ENCODE results near the gene PDC. TPM values are rescaled to one million over a fixed set of nuclear protein-coding genes. Genes with fewer than 3 reads are reported as not detected.
"Not testable (repeated sequence)": the region's sequence is repeated elsewhere in the genome, so short reads cannot be mapped to it uniquely, and the experiment has no call there.

PDC gene
- total and polyA plus RNA-seq, 11 donors, result not detected

DNA sequence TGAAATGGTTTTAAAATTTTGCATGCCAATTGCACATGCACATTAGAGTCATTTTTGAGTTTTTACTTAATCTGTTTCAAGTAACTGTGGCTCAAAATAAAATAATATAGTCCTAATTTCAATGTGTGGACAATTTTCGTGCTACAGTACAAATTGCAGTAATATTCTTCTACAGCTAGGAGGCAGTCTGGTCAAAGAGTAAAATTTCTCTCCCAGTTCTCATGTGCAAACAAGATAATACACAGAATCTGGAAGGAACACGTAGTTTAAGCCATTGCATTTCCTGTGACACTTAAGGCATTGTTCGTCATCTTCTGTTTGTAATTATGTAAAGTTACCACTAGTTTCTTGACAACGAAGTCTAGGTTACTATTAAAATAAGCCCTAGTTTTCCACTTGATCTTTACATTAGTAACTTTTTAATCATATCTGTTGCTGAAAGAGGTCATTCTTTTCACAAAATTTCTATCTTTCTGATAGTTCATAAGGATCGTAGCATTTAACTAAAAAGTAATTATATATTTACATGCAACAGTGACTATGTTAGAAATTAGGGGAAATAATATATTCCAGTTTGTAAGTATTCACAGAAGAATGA, 56.4 kb downstream of the PDC start:
- peaks cover 0 to 96% (median 71%) of the 10 kb centered on the region in 9 donors for H3K36me3 ChIP-seq

DNA sequence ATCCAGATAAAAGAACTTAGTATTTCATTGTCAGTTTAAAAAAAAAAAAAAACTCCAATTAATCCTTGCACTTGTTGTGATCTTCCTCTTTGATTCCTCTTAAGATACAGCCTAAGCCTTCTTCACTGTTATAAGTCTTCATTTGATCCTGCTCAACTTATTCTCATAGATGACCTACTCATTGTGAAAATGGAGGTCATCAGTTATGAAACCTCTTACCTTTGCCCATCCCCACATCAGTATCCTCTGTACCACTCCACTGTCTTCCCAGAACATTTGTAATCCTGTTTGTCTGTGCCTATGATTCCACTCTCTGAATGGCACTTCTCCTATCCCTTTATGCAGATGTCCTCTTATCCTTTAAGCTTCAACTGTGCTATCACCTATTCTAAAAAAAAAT, 57.3 kb downstream of the PDC start:
- no peak for ATAC-seq
- no peaks in the 10 kb centered on the region for H3K9me3 ChIP-seq
- TF ChIP-seq, protein P1, sequence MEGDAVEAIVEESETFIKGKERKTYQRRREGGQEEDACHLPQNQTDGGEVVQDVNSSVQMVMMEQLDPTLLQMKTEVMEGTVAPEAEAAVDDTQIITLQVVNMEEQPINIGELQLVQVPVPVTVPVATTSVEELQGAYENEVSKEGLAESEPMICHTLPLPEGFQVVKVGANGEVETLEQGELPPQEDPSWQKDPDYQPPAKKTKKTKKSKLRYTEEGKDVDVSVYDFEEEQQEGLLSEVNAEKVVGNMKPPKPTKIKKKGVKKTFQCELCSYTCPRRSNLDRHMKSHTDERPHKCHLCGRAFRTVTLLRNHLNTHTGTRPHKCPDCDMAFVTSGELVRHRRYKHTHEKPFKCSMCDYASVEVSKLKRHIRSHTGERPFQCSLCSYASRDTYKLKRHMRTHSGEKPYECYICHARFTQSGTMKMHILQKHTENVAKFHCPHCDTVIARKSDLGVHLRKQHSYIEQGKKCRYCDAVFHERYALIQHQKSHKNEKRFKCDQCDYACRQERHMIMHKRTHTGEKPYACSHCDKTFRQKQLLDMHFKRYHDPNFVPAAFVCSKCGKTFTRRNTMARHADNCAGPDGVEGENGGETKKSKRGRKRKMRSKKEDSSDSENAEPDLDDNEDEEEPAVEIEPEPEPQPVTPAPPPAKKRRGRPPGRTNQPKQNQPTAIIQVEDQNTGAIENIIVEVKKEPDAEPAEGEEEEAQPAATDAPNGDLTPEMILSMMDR (IDR thresholded peaks at IDR 0.05), result no peak
- TF ChIP-seq POLR2A (IDR thresholded peaks at IDR 0.05), result no peak
- H3K4me1 ChIP-seq, result peaks cover 0 to 7% (median 0%) of the 10 kb centered on the region in 12 donors
- H3K4me3 ChIP-seq, result no peak overlapping the region
- no peak for DNase-seq
- H3K27me3 ChIP-seq, result no peaks in the 10 kb centered on the region
- H3K36me3 ChIP-seq, result peaks cover 0 to 96% (median 71%) of the 10 kb centered on the region in 9 donors
- no peak overlapping the region for H3K27ac ChIP-seq
- intact Hi-C loops (cut with DNase I), result loop anchor here in 7 of 10 donors (2.0 to 10.0 kb wide), 3 partner anchors 69 to 583 kb away; no protein-coding TSS in a partner anchor

More for the DNA sequence above, 56.4 kb downstream of the PDC start:
- Histone ChIP-seq H3K9me3 (no peaks in the 10 kb centered on the region), H3K27ac (no peak overlapping the region), H3K4me1 (peaks cover 0 to 7% (median 0%) of the 10 kb centered on the region in 12 donors), H3K4me3 (no peak overlapping the region), H3K27me3 (no peaks in the 10 kb centered on the region)
- ATAC-seq, result peak in 1 of 4 donors; percentile 31
- DNase-seq, result no peak
- WGBS, 4 donors, result 51 to 60% (median 55%) methylated on average over 5 of the region's 5 CpGs
- no peak for TF ChIP-seq POLR2A (IDR thresholded peaks at IDR 0.05)
- TF ChIP-seq, protein P1 (IDR thresholded peaks at IDR 0.05), result peak; percentile 45 to 76 (median 63)
- intact Hi-C loops (cut with DNase I), result loop anchor here in 7 of 10 donors (2.0 to 10.0 kb wide), 3 partner anchors 70 to 582 kb away; no protein-coding TSS in a partner anchor

DNA sequence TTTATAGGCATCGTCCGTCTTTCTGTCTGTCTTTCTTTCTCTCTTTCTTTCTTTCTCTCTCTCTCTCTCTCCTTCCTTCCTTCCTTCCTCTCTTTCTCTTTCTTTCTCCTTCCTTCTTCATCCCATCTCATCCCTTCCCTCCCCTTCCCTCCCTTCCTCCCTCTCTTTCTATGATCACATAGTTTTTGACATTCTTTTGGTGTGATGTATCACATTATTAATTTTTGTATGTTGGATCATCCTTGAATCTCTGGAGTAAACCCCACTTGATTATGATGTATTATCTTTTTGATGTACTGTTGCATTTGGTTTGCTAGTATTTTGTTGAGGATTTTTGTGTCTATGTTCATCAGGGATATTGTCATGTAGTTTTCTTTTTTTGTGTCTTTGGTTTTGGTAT, 59.5 kb downstream of the PDC start:
- DNase-seq, H3K9me3 ChIP-seq, H3K27ac ChIP-seq, ATAC-seq, H3K27me3 ChIP-seq, H3K4me1 ChIP-seq, H3K4me3 ChIP-seq: not testable (repeated sequence)
- peaks cover 0 to 96% (median 74%) of the 10 kb centered on the region in 9 donors for H3K36me3 ChIP-seq
- 81 to 92% (median 87%) methylated on average over 2 of the region's 2 CpGs for WGBS, 4 donors
- intact Hi-C loops (cut with DNase I), result loop anchor here in 6 of 10 donors (10.0 kb wide), 2 partner anchors 67 to 583 kb away; no protein-coding TSS in a partner anchor

Other genes starting within 250 kb of the PDC start
- 100 to 1,000 TPM in 1 of 9 donors, 1 to 10 TPM in 3, under 1 TPM in 5; 0.60 to 141 (median 0.88) TPM for gene PRG4, start 164.8 kb downstream of the PDC start, total RNA-seq
- 1 to 10 TPM in 1 of 2 donors, under 1 TPM in 1; 0.15 to 1.3 TPM for gene PRG4, start 164.8 kb downstream of the PDC start, polyA plus RNA-seq
- 10 to 100 TPM; 43.5 to 90.8 (median 55.0) TPM for gene TPR, start 85.9 kb downstream of the PDC start, total RNA-seq
- gene TPR, start 85.9 kb downstream of the PDC start, polyA plus RNA-seq, result 10 to 100 TPM; 11.0 to 21.0 TPM
- gene ODR4, start 85.3 kb downstream of the PDC start, total RNA-seq, result 10 to 100 TPM in 7 of 9 donors, 1 to 10 TPM in 2; 8.7 to 15.5 (median 11.3) TPM
- 10 to 100 TPM in 1 of 2 donors, 1 to 10 TPM in 1; 9.2 to 12.9 TPM for gene ODR4, start 85.3 kb downstream of the PDC start, polyA plus RNA-seq
- gene PTGS2, start 219.3 kb upstream of the PDC start, total RNA-seq, result 1 to 10 TPM in 3 of 9 donors, under 1 TPM in 6; 0.22 to 4.2 (median 0.72) TPM
- under 1 TPM; 0.15 to 0.25 TPM for gene PTGS2, start 219.3 kb upstream of the PDC start, polyA plus RNA-seq

All from heart left ventricle (tissue), 16 donors.